Activated CD4-positive, alpha-beta T cell treated with anti-CD3 and anti-CD28 coated beads, Interleukin-2, amount 50 U/mL, for 24 hours (primary cell): ENCODE data around the gene USP36.

Experiments
- DNase-seq, 2 donors: peaks; one replicate each; pipeline ENCODE4 v3.0.0-alpha.2; 2020; ENCODE audit warnings: low read depth in 1 of 2, low spot score in 1 of 2

The USP36 gene

DNA sequence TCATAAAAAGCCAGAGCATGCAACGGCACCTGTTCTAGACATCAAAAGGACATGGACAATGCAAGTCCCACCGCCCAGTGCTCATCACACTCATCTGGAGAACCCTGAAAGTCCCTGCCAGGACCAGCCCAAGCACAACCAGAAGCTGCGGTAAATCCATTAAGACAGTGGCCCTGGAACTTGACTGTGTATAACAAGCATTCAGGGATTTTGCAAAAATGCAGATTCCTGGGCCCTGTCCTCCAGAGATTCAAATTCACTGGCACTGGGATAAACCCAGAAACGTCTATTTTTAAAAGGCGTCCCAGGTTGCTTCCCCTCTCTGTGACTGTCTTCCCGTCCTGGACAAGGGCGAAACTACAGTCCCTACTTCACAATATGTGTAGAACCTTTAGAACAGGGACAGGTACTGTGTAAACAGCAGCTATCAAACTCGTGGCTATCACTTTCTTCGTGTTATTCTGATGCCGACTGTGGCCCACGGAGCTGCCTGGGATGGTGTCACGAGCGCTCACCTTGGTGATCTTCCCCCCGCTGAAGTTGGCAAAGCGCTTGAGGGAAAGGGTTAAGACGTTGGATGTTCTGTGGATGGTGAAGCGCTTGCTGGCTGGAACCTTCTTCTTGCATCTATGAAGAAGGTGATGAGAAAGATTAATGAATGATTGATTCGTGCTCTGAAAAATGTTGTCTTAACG is 22.3 kb downstream of the USP36 start:
- no peak for DNase-seq

- peak in 1 of 2 donors; percentile 64 for DNase-seq
Measured at GRCh38 chr17:78817123-78817522, 23.5 kb downstream of the USP36 start.

- DNase-seq: no peak
Measured at GRCh38 chr17:78815696-78816095, 24.9 kb downstream of the USP36 start.

- DNase-seq: no peak
Measured at GRCh38 chr17:78812855-78813254, 27.8 kb downstream of the USP36 start.

- DNase-seq: no peak
Measured at GRCh38 chr17:78808163-78808562, 32.5 kb downstream of the USP36 start.

GRCh38 chr17:78806451-78806850 is 34.2 kb downstream of the USP36 start:
- no peak for DNase-seq

- DNase-seq: peak; percentile 41 to 54
Measured at GRCh38 chr17:78805301-78805700, 35.3 kb downstream of the USP36 start.

GRCh38 chr17:78804777-78805176 is 35.8 kb downstream of the USP36 start:
- no peak for DNase-seq

DNA sequence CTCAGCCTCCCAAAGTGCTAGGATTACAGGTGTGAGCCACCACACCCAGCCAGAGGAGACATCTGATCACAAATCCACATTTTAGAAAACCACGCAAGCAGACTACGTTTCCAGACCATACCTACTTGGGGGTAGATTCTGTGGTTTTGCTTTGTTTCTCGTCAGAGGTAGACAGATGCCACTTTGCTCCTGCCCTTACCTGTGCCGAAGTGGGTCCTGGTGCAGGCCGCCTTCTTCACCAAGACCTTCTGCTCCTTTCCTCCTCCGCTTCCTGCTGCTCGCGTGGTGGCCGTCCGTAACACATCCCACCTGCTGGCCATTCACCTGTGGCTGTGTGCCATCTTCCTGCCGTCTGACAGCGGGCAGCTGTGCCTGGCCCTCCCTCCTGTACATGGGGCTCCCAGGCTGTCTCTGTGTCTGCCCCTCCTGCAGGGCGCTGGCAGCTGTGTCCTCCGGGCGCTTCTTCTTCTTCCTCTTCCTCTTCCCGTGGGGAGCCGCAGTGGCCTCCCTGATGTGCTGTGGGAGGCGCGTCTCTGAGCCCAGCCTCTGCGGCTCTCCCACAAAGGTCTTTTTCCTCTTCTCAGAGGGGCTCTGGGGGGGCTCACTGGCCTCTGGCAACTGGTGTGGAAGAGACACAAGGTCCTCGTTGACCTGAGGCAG is 37.3 kb downstream of the USP36 start:
- no peak for DNase-seq

GRCh38 chr17:78802459-78802858 is 38.2 kb downstream of the USP36 start:
- no peak for DNase-seq

DNA sequence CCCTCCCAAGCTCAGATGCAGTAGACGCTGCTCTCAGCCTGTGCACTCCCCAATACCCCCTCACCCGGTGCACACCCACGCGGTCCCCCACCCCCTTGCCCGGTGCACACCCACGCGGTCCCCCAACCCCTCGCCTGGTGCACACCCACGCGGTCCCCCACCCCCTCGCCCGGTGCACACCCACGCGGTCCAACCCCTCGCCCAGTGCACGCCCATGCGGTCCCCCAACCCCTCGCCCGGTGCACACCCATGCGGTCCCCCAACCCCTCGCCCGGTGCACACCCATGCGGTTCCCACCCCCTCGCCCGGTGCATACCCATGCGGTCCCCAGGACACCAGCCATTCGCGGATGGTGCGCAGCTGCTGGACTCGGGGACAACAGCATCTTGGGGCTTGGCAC is 38.6 kb downstream of the USP36 start:
- no peak for DNase-seq

- no peak for DNase-seq
Measured at GRCh38 chr17:78800132-78800931, 40.3 kb downstream of the USP36 start.

DNA sequence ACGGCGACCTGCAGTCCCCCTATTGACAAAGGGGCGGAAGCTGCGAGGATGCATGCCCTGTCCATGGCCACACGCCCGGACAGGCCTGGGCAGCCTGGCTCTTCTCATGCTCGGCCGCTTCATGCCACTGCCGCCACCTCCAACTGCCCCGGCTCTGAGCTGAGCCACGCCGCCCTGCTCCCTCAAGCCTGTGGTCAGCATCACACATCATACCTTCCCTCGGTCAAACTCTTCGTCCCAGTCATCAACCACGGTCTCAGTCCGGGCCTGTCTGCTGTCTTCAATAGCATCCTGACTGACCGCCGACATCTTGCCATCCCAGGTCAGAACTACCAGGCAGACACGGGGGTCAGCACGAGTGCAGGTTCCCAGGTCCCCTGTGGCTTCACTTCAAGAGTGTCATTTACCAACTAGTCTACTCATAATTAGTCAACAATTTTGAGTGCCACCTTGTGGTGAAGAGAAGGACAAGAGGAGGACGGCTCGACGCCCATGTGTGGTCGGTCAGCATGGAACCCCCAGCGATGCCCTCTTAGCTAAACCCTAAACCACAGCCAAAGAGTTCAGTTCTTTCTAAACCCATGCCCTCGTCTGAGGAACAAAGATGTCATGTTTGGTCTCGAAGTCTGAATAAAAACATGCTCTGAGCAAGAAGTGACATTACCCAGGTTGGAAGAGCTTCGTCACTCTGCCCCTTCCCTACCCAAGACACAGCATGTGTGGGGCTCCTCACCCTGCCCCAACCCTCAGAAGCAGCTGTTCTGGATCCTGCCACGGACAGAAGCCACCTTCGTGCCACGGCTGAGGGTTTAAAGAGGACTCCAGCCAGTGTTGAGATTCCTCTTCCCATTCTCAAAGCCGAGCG is 41.7 kb downstream of the USP36 start:
- no peak for DNase-seq

- no peak for DNase-seq
Measured at GRCh38 chr17:78797691-78798585, 42.7 kb downstream of the USP36 start.

DNA sequence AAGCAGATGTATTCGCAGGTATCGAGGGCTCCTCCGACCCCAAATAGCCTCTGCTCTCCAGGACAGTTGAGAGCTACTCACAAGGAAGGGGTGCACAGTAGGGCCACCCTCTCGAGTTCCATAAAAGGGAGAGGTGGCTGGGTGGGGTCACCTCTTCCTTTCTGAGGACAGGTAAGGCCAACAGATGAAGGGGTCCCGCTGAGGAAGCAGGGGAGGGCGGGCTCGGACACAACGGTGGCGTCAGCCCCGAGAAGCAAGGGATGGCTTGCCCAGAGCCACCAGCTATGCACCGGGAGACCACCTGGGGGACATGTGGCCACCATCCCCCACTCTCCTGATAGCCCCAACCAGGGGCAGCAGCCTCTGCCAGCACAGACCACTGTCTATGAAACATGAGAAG is 43.4 kb downstream of the USP36 start:
- no peak for DNase-seq

DNA sequence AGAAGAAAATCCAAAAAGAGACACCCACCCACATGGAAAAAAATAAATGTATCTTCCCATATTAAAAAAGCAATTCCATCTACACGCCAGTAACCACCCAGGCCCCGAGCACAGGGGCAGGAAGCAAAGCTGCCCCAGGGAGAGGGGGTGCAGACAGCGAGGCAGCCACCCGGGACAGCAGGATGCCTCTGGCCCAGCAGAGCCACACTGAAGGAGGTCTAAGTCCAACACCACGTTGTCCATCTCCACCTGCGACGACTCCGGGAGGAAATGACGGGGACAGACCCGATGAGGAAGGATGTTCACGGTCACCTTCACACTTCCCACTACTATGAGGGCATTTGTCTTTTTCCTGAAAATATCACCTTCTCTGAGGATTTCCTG is 44.1 kb downstream of the USP36 start:
- DNase-seq: no peak

GRCh38 chr17:78795861-78796516 is 44.6 kb downstream of the USP36 start:
- no peak for DNase-seq

DNA sequence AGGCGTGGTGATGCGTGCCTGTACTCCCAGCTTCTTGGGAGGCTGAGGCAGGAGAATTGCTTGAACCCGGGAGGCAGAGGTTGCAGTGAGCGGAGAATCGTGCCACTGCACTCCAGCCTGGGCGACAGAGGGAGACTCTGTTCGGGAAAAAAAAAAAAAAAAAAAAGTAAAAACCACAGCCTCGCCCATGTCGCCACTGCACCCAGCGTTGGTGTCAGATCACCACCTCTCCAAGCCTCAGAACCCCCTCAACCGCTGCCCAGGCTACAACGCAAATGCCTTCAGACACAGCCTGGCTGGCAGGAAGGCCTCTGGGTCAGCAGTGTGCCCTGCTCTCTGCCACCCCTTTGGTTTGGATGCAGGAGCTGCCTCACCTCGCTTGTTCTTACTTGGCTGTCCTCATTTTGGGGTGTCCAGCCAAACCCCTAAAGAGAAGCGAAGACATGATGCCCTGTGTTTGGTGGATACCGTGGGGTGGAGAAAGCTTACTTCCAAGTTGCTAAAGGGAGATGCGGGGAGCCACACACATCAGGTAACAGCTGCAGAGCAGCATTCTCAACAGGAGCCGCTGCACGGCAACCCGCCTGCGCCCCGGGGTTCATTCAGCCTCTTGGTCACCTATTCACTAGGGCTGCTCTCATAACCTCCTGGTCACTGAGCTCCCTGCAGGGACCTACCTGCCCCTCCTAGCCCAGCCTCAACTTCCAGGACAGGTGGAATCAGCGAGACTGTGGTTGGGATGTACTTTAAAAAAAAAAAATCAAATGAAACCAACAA is 45.6 kb downstream of the USP36 start:
- no peak for DNase-seq

- no peak for DNase-seq
Measured at GRCh38 chr17:78794399-78794798, 46.2 kb downstream of the USP36 start.
